Tibial nerve (tissue), 4 donors: ENCODE results near the gene RAB11FIP3. TPM values are rescaled to one million over a fixed set of nuclear protein-coding genes. Genes with fewer than 3 reads are reported as not detected.

ENCODE experiments used
- DNase-seq, 2 donors: peaks; one replicate each; pipeline ENCODE4 v3.0.0-alpha.2; 2019; ENCODE audit warnings: low spot score in 2 of 2
- H3K27ac ChIP-seq, 4 donors: fragments of 200-600 bp; sonication (generic) in 3 of 4; one replicate each; pipeline ENCODE4 v1.5.1; 2017 to 2019; ENCODE audit warnings: mild to moderate bottlenecking in 1 of 4
- H3K27me3 ChIP-seq, 2 donors: fragments of 200-600 bp; sonication (generic) in 1 of 2; one replicate each; pipeline versions ENCODE4 v1.5.1 to v1.6.0; 2017 to 2019
- H3K36me3 ChIP-seq, 3 donors: fragments of 200-600 bp; sonication (generic); one replicate each; pipeline ENCODE4 v1.5.1; 2018 to 2019
- H3K4me1 ChIP-seq, 4 donors: fragments of 200-600 bp; sonication (generic) in 3 of 4; one replicate each; pipeline ENCODE4 v1.5.1; 2017 to 2019
- H3K4me3 ChIP-seq, 4 donors: fragments of 200-600 bp; sonication (generic) in 3 of 4; one replicate each; pipeline ENCODE4 v1.5.1; 2017 to 2019; ENCODE audit warnings: mild to moderate bottlenecking in 1 of 4, moderate library complexity in 1 of 4
- H3K9me3 ChIP-seq, 4 donors: fragments of 200-600 bp; sonication (generic) in 3 of 4; one replicate each; pipeline ENCODE4 v1.5.1; 2017 to 2019
- CTCF ChIP-seq, 5 experiments: fragments of 200-600 bp in 3 of 5; fragments of 450-650 bp in 2 of 5; sonication (generic) in 3 of 5; IDR thresholded peaks; one replicate each; pipeline ENCODE4 v1.5.1; 2016 to 2019; ENCODE audit warnings: antibody characterized with exemption in 5 of 5, mild to moderate bottlenecking in 3 of 5, moderate library complexity in 2 of 5
- EP300 ChIP-seq, 2 donors: sonication (generic); formaldehyde crosslinking; IDR thresholded peaks; one replicate each; pipeline ENCODE4 v1.6.1; 2017; ENCODE audit warnings: antibody characterized with exemption in 2 of 2, mild to moderate bottlenecking in 1 of 2
- POLR2A ChIP-seq, 2 donors: fragments of 450-650 bp; IDR thresholded peaks; one replicate each; pipeline ENCODE4 v1.6.1; 2017; ENCODE audit warnings: antibody characterized with exemption in 2 of 2, mild to moderate bottlenecking in 2 of 2, moderate library complexity in 2 of 2
- WGBS, 2 donors: methylation state at CpG; one replicate each; pipeline ENCODE4 v1.1.5; 2018; 5-methylcytosine and 5-hydroxymethylcytosine counted together
- total RNA-seq, 4 donors: library from RNA; depleted of rRNA; stranded (reverse); fragments of >200 nt; gene quantifications; one replicate each; pipeline ENCODE4 v1.1.0, GENCODE V29; 2016

The RAB11FIP3 gene
- total RNA-seq, 4 donors from 2014 or later = 30.2 to 128 (median 54.6) TPM

DNA sequence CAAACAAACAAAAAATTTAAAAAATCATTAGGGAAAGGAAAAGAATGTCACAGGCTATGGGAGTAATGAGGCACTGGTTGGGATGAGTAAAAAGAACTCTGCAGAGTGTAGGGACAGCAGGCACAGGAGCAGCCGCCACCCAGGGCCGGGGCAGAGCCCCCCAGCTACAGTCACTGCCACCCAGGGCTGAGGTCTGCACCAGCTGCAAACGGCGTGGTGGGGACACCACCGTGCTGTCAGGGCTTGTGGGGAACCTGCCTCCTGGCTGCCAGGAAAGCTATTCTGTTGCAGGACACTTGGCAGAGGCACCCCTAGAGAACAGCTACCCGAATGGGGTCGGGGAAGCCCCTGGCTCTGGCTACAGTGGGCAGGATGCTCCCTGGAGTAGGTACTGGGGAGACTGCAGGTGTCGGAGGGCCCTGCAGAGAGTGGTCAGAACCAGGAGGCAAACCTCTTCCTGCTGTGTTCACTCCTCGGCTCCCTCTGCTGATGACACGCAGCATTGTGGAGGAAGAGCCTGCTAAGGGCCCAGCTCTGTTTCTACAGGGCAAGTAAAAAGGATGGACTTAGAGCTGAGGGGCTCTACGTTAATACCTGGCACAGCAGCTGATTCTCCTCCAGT, 69.8 kb downstream of the RAB11FIP3 start:
- WGBS, 2 donors = 68 to 74% methylated on average over 11 of the region's 11 CpGs
- no peaks in the 10 kb centered on the region for H3K9me3 ChIP-seq
- TF ChIP-seq CTCF (IDR thresholded peaks at IDR 0.05) = peak in 1 of 5 experiments; percentile 5
- TF ChIP-seq EP300 (IDR thresholded peaks at IDR 0.05) = no peak
- H3K27me3 ChIP-seq = no peaks in the 10 kb centered on the region
- H3K27ac ChIP-seq = no peak overlapping the region
- peak in 1 of 2 donors; percentile 14 for DNase-seq
- H3K4me3 ChIP-seq = no peak overlapping the region
- H3K4me1 ChIP-seq = no peaks in the 10 kb centered on the region
- H3K36me3 ChIP-seq = peaks cover 0 to 70% (median 0%) of the 10 kb centered on the region in 3 donors

DNA sequence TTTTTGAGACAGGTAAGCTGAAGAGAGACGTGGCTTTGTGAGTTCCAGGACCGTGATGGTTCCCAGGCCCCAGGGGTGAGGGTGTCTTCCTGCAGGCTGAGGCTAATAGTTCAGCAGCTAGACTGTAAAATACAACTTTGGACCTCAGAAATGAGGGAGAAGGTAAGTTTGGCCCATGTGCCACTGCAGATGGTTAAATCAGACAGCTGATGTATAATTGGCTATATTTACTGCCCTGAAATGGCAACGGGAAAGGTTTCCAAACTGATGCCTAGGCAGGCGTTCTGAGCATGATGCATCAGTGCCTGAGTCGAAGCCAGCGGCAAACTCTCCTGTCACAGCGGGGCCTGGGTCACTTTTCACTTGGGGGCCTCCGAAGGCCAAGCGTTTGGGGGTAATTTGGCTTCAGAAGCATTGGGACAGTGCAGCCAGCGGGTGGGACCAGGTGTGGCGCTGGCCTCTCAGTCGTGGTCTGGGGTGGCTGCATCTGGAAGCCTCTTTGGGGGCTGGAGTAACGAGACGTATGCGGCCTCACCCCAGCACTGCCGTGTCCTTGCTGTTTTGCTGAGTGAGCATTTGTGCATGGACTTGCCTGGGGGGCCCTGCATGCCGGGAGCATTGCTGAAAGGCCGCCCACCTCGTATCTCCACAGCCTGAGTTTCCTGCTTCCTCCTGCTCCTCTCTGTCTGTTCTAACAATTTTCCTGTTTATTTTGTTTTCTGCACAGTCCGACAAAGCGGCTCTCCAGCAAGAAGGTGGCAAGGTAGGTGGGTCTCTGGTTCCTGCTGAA, 70.8 kb downstream of the RAB11FIP3 start:
- Histone ChIP-seq H3K27me3 (no peaks in the 10 kb centered on the region), H3K36me3 (peaks cover 0 to 60% (median 0%) of the 10 kb centered on the region in 3 donors), H3K9me3 (no peaks in the 10 kb centered on the region), H3K4me3 (no peak overlapping the region), H3K27ac (no peak overlapping the region), H3K4me1 (no peaks in the 10 kb centered on the region)
- DNase-seq = no peak
- no peak for TF ChIP-seq EP300 (IDR thresholded peaks at IDR 0.05)
- TF ChIP-seq POLR2A (IDR thresholded peaks at IDR 0.05) = no peak
- no peak for TF ChIP-seq CTCF (IDR thresholded peaks at IDR 0.05)
- 74 to 82% methylated on average over 21 of the region's 21 CpGs for WGBS, 2 donors

- Histone ChIP-seq H3K27ac (no peak overlapping the region), H3K27me3 (no peaks in the 10 kb centered on the region), H3K4me3 (no peak overlapping the region), H3K36me3 (peaks cover 0 to 56% (median 0%) of the 10 kb centered on the region in 3 donors), H3K9me3 (no peaks in the 10 kb centered on the region), H3K4me1 (no peaks in the 10 kb centered on the region)
- DNase-seq = no peak
- 83 to 88% methylated on average over 11 of the region's 11 CpGs for whole genome bisulfite sequencing, 2 donors
- TF ChIP-seq POLR2A (IDR thresholded peaks at IDR 0.05) = no peak
Measured at GRCh38 chr16:497258-497657, 71.8 kb downstream of the RAB11FIP3 start.

GRCh38 chr16:499924-500323, 74.5 kb downstream of the RAB11FIP3 start:
- 80 to 87% methylated on average over 10 to 12 of the region's 12 CpGs for WGBS, 2 donors
- no peaks in the 10 kb centered on the region for H3K27me3 ChIP-seq
- H3K4me3 ChIP-seq = no peak overlapping the region
- H3K36me3 ChIP-seq = peaks cover 0 to 65% (median 0%) of the 10 kb centered on the region in 3 donors
- no peak for DNase-seq
- TF ChIP-seq EP300 (IDR thresholded peaks at IDR 0.05) (no peak), CTCF (IDR thresholded peaks at IDR 0.05) (no peak)
- H3K27ac ChIP-seq = no peak overlapping the region
- no peaks in the 10 kb centered on the region for H3K4me1 ChIP-seq
- H3K9me3 ChIP-seq = no peaks in the 10 kb centered on the region

DNA sequence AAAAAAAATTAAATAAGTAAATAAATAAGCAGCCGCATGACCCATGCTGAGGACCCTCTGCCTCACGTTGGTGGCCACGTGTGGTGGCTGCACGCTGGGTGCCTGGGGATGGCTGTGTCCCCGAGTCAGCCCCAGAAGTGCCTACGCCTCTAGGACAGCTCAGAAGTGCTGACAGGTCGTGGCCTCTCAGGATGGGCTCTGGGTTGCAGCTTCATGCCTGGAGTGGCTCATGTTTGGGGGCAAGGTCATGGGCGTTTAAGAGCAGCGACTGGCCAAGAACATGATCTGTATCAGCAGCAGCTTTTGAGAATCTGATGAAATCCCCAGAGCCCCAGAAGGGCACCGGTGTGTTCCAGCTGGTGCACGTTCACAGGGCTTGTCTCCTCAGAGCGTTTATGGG, 75.3 kb downstream of the RAB11FIP3 start:
- Histone ChIP-seq H3K36me3 (peaks cover 0 to 70% (median 0%) of the 10 kb centered on the region in 3 donors), H3K4me1 (no peaks in the 10 kb centered on the region), H3K9me3 (no peaks in the 10 kb centered on the region), H3K27me3 (no peaks in the 10 kb centered on the region), H3K4me3 (no peak overlapping the region), H3K27ac (no peak overlapping the region)
- TF ChIP-seq CTCF (IDR thresholded peaks at IDR 0.05) (no peak), POLR2A (IDR thresholded peaks at IDR 0.05) (no peak), EP300 (IDR thresholded peaks at IDR 0.05) (no peak)
- DNase-seq = no peak
- 73 to 74% methylated on average over 12 of the region's 12 CpGs for WGBS, 2 donors
